ENCODE results near the gene DYDC1. TPM values are rescaled to one million over a fixed set of nuclear protein-coding genes. Genes with fewer than 3 reads are reported as not detected.

The DYDC1 gene
- not detected for total RNA-seq

DNA sequence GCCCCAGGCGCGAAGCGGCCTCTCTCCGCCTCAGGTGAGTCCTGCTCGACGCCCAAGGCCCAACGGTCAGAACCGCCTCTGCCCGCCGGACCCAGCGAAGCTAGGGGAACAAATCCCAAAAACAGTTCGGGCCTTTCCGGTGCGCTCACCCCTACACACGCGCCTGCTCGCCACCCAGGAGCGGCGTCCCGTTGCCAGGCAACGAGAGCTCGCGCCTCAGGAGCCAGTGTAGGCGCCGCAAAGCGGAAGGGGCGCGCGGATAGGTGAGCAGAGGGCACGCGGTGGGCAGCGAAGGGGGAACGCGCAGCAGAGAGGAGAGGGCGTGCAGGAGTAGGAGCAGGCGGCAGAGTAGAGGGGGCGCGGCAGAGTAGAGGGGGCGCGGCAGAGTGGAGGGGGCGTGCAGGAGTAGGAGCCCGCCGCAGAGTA is at the start of gene DYDC1, which contains the start of gene DYDC2:
DYDC1 (minus strand) TSS at position 193 of the 426 bp plus-strand sequence. CDS start 4,154 bp downstream, outside the sequence.
DYDC2 (plus strand) TSS at position 219 of the 426 bp plus-strand sequence. CDS start 5,663 bp downstream, outside the sequence.
- Histone ChIP-seq H3K36me3 (no peaks in the 10 kb centered on the region), H3K4me3 (peak within 1 kb of the TSS in 3 of 4 donors; percentile 26 to 48 (median 43)), H3K4me1 (peaks cover 0 to 12% (median 0%) of the 10 kb centered on the region in 4 donors), H3K9me3 (no peaks in the 10 kb centered on the region), H3K27me3 (peaks cover 0 to 11% of the 10 kb centered on the region in 2 donors), H3K27ac (no peak within 1 kb of the TSS)
- peak in 2 of 3 donors; percentile 48 to 50 for DNase-seq
- no peak for TF ChIP-seq POLR2A (IDR thresholded peaks at IDR 0.05)
- TF ChIP-seq, protein P1, sequence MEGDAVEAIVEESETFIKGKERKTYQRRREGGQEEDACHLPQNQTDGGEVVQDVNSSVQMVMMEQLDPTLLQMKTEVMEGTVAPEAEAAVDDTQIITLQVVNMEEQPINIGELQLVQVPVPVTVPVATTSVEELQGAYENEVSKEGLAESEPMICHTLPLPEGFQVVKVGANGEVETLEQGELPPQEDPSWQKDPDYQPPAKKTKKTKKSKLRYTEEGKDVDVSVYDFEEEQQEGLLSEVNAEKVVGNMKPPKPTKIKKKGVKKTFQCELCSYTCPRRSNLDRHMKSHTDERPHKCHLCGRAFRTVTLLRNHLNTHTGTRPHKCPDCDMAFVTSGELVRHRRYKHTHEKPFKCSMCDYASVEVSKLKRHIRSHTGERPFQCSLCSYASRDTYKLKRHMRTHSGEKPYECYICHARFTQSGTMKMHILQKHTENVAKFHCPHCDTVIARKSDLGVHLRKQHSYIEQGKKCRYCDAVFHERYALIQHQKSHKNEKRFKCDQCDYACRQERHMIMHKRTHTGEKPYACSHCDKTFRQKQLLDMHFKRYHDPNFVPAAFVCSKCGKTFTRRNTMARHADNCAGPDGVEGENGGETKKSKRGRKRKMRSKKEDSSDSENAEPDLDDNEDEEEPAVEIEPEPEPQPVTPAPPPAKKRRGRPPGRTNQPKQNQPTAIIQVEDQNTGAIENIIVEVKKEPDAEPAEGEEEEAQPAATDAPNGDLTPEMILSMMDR (IDR thresholded peaks at IDR 0.05), result no peak

DNA sequence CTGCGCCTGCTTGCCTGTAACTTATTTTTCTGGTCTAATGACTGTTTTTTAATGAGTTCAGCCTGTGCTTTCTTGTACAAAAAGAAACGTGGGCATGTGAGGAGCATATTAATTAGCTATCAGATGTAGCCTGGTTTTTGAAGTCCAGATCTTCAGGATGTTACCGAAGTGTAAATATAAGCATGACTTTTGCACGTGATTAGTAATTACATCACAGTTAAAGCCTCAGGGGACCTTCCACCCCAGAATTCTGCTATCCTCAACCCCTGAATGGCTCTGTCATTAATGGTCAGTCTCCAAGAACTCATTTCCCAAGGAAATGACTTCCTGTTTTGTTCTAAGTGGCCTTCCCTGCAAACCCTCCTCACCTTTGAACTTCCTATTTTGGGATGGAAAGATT is 49.6 kb upstream of the DYDC1 start:
- DNase-seq, result no peak
- peaks cover 0 to 26% (median 0%) of the 10 kb centered on the region in 4 donors for H3K4me1 ChIP-seq
- no peak overlapping the region for H3K4me3 ChIP-seq
- no peak overlapping the region for H3K27ac ChIP-seq
- no peaks in the 10 kb centered on the region for H3K9me3 ChIP-seq
- no peaks in the 10 kb centered on the region for H3K27me3 ChIP-seq
- H3K36me3 ChIP-seq, result no peaks in the 10 kb centered on the region
- TF ChIP-seq POLR2A (IDR thresholded peaks at IDR 0.05), result no peak
- TF ChIP-seq, protein P1 (IDR thresholded peaks at IDR 0.05), result no peak

DNA sequence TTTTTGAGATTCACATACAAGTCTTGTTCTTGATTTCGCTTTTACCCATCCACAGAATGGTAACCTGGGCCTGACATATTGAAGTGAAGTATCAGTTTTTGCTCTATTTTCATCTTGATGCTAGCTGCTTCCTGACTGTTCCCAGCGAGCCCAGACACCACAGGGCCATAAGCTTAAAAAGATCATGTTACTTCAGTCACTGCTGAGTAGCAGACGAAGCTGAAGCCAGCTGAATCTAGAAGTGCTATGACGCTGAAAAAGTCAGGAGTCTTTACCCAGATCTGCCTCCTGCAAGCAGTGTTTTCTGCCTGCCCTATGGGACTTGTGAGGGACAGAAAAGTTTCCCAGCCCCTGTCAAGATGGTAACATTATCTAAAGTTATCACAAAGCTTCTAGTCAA is 49.1 kb upstream of the DYDC1 start:
- no peaks in the 10 kb centered on the region for H3K9me3 ChIP-seq
- no peaks in the 10 kb centered on the region for H3K36me3 ChIP-seq
- no peaks in the 10 kb centered on the region for H3K27me3 ChIP-seq
- no peak overlapping the region for H3K4me3 ChIP-seq
- no peak for DNase-seq
- peaks cover 0 to 20% (median 0%) of the 10 kb centered on the region in 4 donors for H3K4me1 ChIP-seq
- TF ChIP-seq POLR2A (IDR thresholded peaks at IDR 0.05), result no peak
- TF ChIP-seq, protein P1 (IDR thresholded peaks at IDR 0.05), result no peak
- no peak overlapping the region for H3K27ac ChIP-seq

DNA sequence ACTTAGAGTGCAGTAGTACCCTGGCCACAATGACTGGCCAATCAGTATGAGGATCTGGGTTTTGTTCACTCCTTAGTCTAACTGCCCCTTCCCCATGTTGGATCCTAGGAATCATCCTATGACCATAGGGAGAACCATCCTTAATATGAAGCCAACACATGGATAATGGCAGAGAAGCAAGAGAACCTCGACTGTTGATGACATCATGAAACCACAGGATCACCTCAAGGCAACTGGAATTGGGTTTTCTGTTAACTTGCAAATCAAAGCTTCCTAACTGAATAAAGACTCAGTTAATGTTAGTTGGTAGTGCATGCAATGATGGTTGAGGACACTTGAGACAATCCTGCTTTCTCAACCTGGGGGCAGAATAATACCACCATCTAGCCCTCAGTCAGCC is 48.5 kb upstream of the DYDC1 start:
- TF ChIP-seq POLR2A (IDR thresholded peaks at IDR 0.05), result no peak
- TF ChIP-seq, protein P1 (IDR thresholded peaks at IDR 0.05), result no peak
- no peak for DNase-seq
- no peak overlapping the region for H3K27ac ChIP-seq

DNA sequence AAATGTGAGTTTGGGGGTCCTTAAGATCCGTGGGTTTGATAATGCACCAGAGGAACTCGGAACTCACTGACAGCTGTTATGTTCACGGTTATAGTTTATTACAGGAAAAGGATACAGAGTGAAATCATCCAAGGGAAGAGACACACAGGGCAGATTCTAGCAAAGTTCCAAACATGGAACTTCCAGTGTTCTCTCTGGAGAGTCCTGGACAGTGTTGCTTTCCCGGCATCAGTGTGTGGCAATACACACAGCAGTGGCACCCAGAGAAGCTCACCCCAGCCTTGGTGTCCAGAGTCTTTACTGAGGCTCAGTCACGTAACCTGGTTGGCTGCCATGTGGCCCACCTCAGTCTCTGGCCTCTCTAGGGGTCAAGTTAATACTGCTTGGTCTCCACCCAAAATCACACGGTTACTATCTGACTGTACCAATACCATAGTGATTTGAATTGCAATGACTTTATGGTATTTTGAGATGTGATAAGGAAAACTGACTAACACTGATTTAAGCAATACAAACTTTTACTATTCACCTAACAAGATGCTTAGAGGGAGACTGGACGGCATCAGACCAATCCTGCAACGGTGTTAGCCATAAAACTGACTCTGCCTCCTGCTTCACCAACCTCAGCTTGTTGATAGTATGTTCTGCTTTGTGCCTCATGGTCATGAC is 43.7 kb upstream of the DYDC1 start:
- TF ChIP-seq, protein P1 (IDR thresholded peaks at IDR 0.05), result no peak
- TF ChIP-seq POLR2A (IDR thresholded peaks at IDR 0.05), result no peak
- Histone ChIP-seq H3K27me3 (no peaks in the 10 kb centered on the region), H3K4me3 (no peak overlapping the region), H3K27ac (no peak overlapping the region), H3K4me1 (no peaks in the 10 kb centered on the region), H3K9me3 (no peaks in the 10 kb centered on the region), H3K36me3 (no peaks in the 10 kb centered on the region)
- no peak for DNase-seq

More for the DNA sequence above, 48.5 kb upstream of the DYDC1 start:
- Histone ChIP-seq H3K36me3 (no peaks in the 10 kb centered on the region), H3K4me1 (peaks cover 0 to 14% (median 0%) of the 10 kb centered on the region in 4 donors), H3K9me3 (no peaks in the 10 kb centered on the region), H3K4me3 (no peak overlapping the region), H3K27me3 (no peaks in the 10 kb centered on the region)
